Osteoblast (primary cell): ENCODE results near the gene LHX4. TPM values are rescaled to one million over a fixed set of nuclear protein-coding genes. Genes with fewer than 3 reads are reported as not detected.

Source experiments
- DNase-seq: peaks from one replicate; pipeline ENCODE4 v3.0.0; 2011; ENCODE audit warnings: low spot score, mixed read lengths; ENCODE audit not compliant: insufficient read length; ENCODE audit errors: missing footprints
- H2AFZ ChIP-seq: 2 replicates; pipeline ENCODE4 v1.6.0; 2011; ENCODE audit warnings: mild to moderate bottlenecking, low read length
- H3K27ac ChIP-seq: 2 replicates; pipeline ENCODE4 v1.5.1; 2011; ENCODE audit warnings: mild to moderate bottlenecking, low read depth, low read length, moderate library complexity
- H3K27me3 ChIP-seq: 2 replicates; pipeline ENCODE4 v1.6.0; 2012; ENCODE audit warnings: mild to moderate bottlenecking, control low read depth, inconsistent platforms, low read length, moderate library complexity; ENCODE audit not compliant: insufficient read depth
- H3K36me3 ChIP-seq: 2 replicates; pipeline ENCODE4 v1.5.1; 2011; ENCODE audit warnings: mild to moderate bottlenecking, low read length, control low read depth, moderate library complexity; ENCODE audit not compliant: insufficient read depth
- H3K4me1 ChIP-seq: 2 replicates; pipeline ENCODE4 v1.5.1; 2011; ENCODE audit warnings: mild to moderate bottlenecking, low read length, control low read depth, moderate library complexity; ENCODE audit not compliant: insufficient read depth
- H3K4me2 ChIP-seq: 2 replicates; pipeline ENCODE4 v1.6.0; 2011; ENCODE audit warnings: mild to moderate bottlenecking, low read length; ENCODE audit not compliant: insufficient read depth
- H3K4me3 ChIP-seq: fragments of 200-600 bp; sonication (generic); 3 replicates; pipeline ENCODE4 v1.5.1; 2012; ENCODE audit warnings: mild to moderate bottlenecking, low read length, inconsistent platforms; ENCODE audit not compliant: insufficient read depth
- H3K79me2 ChIP-seq: 2 replicates; pipeline ENCODE4 v1.6.0; 2012; ENCODE audit warnings: mild to moderate bottlenecking, low read length, control low read depth, inconsistent platforms; ENCODE audit not compliant: insufficient read depth
- H3K9me3 ChIP-seq: 2 replicates; pipeline ENCODE4 v1.5.1; 2011; ENCODE audit warnings: low read depth, low read length, control low read depth
- H4K20me1 ChIP-seq: 2 replicates; pipeline ENCODE4 v1.6.0; 2012; ENCODE audit warnings: mild to moderate bottlenecking, low read length, control low read depth; ENCODE audit not compliant: insufficient read depth
- total RNA-seq: library from RNA; depleted of rRNA; stranded (reverse); fragments of >200 nt; gene quantifications from 2 replicates; pipeline ENCODE4 v1.2.3, GENCODE V29; 2012
- TF ChIP-seq, protein P1 (sequence below): IDR thresholded peaks from 2 replicates; pipeline ENCODE4 v1.5.1; 2011; ENCODE audit warnings: mild to moderate bottlenecking, low read depth, low read length, moderate library complexity; ENCODE audit errors: extremely low read depth

The LHX4 gene
- total RNA-seq, 1 donor = not detected

DNA sequence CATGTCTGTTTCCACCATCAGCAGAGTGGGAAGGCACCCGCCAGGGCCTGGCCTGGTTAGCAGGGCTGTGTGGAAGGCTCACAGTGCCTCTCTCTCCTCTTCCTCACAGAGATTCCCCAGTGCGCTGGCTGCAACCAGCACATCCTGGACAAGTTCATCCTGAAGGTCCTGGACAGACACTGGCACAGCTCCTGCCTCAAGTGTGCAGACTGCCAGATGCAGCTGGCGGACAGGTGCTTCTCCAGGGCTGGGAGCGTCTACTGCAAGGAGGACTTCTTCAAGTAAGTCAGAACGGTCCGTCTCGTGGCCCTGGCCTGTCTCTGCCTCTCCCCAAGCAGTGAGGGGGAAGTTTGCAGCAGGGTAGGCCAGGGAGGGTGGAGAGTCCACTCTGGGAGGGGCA, 18.1 kb downstream of the LHX4 start:
- Histone ChIP-seq H3K27me3 (peaks cover 6% of the 10 kb centered on the region), H3K4me2 (no peak overlapping the region), H3K9me3 (no peaks in the 10 kb centered on the region), H3K36me3 (no peaks in the 10 kb centered on the region), H3K27ac (no peak overlapping the region), H3K79me2 (no peaks in the 10 kb centered on the region), H4K20me1 (peaks cover 3% of the 10 kb centered on the region), H2AFZ (no peak overlapping the region), H3K4me3 (no peak overlapping the region), H3K4me1 (no peaks in the 10 kb centered on the region)
- no peak for DNase-seq
- TF ChIP-seq, protein P1, sequence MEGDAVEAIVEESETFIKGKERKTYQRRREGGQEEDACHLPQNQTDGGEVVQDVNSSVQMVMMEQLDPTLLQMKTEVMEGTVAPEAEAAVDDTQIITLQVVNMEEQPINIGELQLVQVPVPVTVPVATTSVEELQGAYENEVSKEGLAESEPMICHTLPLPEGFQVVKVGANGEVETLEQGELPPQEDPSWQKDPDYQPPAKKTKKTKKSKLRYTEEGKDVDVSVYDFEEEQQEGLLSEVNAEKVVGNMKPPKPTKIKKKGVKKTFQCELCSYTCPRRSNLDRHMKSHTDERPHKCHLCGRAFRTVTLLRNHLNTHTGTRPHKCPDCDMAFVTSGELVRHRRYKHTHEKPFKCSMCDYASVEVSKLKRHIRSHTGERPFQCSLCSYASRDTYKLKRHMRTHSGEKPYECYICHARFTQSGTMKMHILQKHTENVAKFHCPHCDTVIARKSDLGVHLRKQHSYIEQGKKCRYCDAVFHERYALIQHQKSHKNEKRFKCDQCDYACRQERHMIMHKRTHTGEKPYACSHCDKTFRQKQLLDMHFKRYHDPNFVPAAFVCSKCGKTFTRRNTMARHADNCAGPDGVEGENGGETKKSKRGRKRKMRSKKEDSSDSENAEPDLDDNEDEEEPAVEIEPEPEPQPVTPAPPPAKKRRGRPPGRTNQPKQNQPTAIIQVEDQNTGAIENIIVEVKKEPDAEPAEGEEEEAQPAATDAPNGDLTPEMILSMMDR = no peak

DNA sequence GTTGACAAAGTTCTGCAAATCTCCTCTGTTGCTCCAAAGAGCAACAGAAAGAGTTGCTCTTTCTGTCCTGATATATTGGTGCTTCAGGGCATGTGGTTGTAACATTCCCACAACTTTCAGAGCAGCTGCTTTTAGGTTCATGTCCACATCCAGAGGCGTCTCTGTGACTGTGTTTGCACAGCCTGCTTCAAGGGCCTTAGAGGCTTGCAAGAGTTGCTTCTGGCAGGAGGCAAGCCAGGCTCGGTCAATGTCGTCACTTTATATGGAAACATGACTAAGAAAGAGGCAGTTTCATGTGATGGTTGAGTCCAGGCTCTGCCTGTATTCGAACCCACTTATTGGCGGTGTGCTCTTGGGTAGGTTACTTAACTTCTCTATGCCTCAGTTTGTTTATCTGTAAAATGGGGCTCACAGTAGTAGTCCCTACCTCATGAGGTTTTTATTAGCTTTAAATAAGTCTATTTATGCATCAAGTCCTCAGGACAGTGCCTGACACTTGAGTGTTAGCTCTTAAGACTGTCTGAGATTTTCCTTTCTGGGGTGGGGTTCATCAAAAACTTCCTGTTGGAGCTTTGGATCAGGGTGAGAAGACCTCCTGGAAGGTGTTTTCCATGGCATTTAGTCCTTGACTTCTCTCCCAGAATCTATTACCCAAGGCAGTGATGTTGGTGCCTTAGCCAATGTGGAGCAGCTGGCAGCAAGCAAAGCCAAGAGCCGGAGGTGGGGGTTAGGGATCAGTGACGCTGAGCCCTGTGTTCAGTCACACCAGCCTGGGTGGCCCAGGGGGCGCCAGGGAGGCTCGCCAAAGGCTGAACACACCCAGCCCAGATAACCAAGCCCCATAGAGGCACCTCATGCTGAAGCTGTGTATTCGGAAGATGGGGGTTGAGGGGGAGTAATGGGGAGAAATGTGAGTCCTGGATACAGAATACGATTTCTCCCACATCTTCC, 18.9 kb downstream of the LHX4 start:
- TF ChIP-seq, protein P1 = no peak
- Histone ChIP-seq H3K4me1 (no peaks in the 10 kb centered on the region), H3K4me2 (no peak overlapping the region)

DNA sequence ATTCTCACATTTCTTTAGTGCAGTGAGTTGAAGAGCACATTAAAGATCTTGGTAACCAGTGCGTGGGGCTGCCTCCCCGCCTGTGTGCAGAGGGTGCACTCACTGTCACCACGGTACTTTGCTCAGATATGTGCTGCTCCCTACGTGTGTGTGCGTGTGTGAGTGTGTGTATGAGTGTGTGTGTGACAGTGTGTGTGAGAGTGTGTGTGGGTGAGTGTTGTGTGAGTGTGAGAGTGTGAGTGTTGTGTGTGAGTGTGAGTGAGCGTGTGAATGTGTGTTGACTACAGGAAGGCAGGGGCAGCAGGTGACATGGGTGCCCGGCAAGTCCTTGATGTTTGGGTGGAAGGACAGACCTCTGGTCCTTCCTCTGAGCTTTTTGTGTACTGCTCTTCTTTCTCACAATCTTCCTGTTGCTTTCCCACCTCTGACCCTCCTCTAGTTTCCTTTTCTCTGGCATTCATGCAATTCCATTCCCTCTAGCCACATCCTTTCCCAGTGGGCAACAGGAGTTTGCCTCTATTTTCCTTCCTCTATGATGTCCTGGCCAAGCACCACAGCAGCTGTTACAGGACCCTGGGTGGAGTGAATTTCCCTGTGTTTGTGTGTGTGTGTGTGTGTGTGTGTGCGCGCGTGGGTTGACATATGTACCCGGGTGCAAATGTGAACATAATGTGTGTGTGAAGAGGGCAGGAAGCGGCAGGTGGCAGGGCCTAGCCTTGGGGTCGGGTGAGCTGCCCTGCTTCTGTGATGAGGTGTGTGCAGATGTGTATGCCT, 19.8 kb downstream of the LHX4 start:
- DNase-seq = peak; percentile 72
- Histone ChIP-seq H3K27me3 (peaks cover 8% of the 10 kb centered on the region), H3K4me1 (no peaks in the 10 kb centered on the region), H4K20me1 (peaks cover 3% of the 10 kb centered on the region), H3K4me2 (no peak overlapping the region), H3K9me3 (no peaks in the 10 kb centered on the region), H3K4me3 (no peak overlapping the region), H2AFZ (no peak overlapping the region), H3K79me2 (no peaks in the 10 kb centered on the region), H3K27ac (no peak overlapping the region), H3K36me3 (no peaks in the 10 kb centered on the region)
- TF ChIP-seq, protein P1 = no peak

More for the DNA sequence above, 18.9 kb downstream of the LHX4 start:
- H4K20me1 ChIP-seq = peaks cover 3% of the 10 kb centered on the region
- H3K36me3 ChIP-seq = no peaks in the 10 kb centered on the region
- no peak overlapping the region for H2AFZ ChIP-seq
- DNase-seq = peak; percentile 82
- H3K27me3 ChIP-seq = peaks cover 8% of the 10 kb centered on the region
- H3K9me3 ChIP-seq = no peaks in the 10 kb centered on the region
- H3K4me3 ChIP-seq = no peak overlapping the region
- H3K79me2 ChIP-seq = no peaks in the 10 kb centered on the region
- H3K27ac ChIP-seq = no peak overlapping the region

DNA sequence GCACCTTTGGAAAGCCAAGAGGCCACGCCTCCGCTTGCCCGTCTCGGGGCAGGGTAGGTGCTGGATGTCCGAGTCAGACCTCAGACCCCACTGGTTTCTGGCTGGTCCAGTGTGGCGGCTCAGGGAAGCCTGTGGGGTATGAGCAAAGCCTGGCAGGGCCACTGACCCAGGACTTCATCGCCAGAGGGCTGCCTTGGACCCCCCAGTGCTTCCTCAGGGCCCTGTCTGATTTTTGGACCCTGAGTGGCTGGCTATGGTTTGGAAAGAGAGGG, 20.4 kb downstream of the LHX4 start:
- DNase-seq = no peak
- no peaks in the 10 kb centered on the region for H3K4me1 ChIP-seq

More for the DNA sequence above, 20.4 kb downstream of the LHX4 start:
- H2AFZ ChIP-seq = no peak overlapping the region
- H3K27me3 ChIP-seq = peaks cover 11% of the 10 kb centered on the region
- no peak overlapping the region for H3K4me3 ChIP-seq
- H3K36me3 ChIP-seq = no peaks in the 10 kb centered on the region
- H3K9me3 ChIP-seq = no peaks in the 10 kb centered on the region
- peaks cover 3% of the 10 kb centered on the region for H4K20me1 ChIP-seq
- H3K4me2 ChIP-seq = no peak overlapping the region
- TF ChIP-seq, protein P1 = no peak
- no peaks in the 10 kb centered on the region for H3K79me2 ChIP-seq
- no peak overlapping the region for H3K27ac ChIP-seq
